A673 (cell line): ENCODE results near the gene ADAMTS6.

Experiments
- EZH2 ChIP-seq: fragments of 200-600 bp; sonication (generic); IDR thresholded peaks from 2 replicates; pipeline ENCODE4 v1.6.1; 2017; ENCODE audit warnings: borderline replicate concordance, low read depth, mild to moderate bottlenecking, mixed read lengths, antibody characterized with exemption, low read length; ENCODE audit not compliant: poor library complexity, severe bottlenecking
- TF ChIP-seq, protein P1 (sequence below): fragments of 300-800, 200-600 bp; sonication (generic); conservative IDR thresholded peaks from 2 replicates; pipeline ENCODE4 v1.5.1; 2017; ENCODE audit warnings: low read depth, mild to moderate bottlenecking, antibody characterized with exemption, low read length, moderate library complexity, mixed read lengths

DNA sequence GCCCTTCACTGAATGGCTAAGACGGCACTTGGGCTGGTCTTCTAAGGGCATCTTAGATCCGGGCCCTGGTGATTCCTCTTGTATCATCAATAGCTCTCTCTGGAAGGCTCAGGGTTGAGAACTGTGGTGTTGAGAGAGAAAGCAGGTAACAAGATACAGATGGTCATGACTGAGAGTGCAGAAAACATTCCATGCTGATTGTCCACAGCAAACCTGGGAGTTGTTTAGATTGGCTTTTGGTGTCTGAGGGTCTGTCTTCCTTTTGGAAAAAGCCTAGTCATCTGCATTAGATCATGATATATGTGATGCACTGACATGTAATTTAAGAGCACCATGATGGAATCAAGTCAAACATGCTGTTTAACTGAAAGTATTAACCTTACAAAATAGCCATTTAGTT is 331.9 kb downstream of the ADAMTS6 start:
- TF ChIP-seq, protein P1, sequence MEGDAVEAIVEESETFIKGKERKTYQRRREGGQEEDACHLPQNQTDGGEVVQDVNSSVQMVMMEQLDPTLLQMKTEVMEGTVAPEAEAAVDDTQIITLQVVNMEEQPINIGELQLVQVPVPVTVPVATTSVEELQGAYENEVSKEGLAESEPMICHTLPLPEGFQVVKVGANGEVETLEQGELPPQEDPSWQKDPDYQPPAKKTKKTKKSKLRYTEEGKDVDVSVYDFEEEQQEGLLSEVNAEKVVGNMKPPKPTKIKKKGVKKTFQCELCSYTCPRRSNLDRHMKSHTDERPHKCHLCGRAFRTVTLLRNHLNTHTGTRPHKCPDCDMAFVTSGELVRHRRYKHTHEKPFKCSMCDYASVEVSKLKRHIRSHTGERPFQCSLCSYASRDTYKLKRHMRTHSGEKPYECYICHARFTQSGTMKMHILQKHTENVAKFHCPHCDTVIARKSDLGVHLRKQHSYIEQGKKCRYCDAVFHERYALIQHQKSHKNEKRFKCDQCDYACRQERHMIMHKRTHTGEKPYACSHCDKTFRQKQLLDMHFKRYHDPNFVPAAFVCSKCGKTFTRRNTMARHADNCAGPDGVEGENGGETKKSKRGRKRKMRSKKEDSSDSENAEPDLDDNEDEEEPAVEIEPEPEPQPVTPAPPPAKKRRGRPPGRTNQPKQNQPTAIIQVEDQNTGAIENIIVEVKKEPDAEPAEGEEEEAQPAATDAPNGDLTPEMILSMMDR: no peak
- no peak for TF ChIP-seq EZH2
